NB4 (cell line): Measurements from ENCODE around the gene ZNF423.

ENCODE experiments used
- DNase-seq: peaks from one replicate; pipeline ENCODE4 v3.0.0; 2010; ENCODE audit warnings: low read depth
- H3K4me3 ChIP-seq: one replicate; pipeline ENCODE4 v1.5.1; 2011; ENCODE audit warnings: mild to moderate bottlenecking, low read depth, low read length, moderate library complexity
- MYC ChIP-seq: IDR thresholded peaks from 2 replicates; pipeline ENCODE4 v1.6.1; 2011; ENCODE audit warnings: low read depth, low read length
- POLR2A ChIP-seq: IDR thresholded peaks from 2 replicates; pipeline ENCODE4 v1.6.1; 2011; ENCODE audit warnings: mild to moderate bottlenecking; ENCODE audit not compliant: insufficient read length; ENCODE audit errors: extremely low read depth
- TF ChIP-seq, protein P1 (sequence below): IDR thresholded peaks from 2 replicates; pipeline ENCODE4 v1.6.1; 2011; ENCODE audit warnings: low read depth, low read length
- TF ChIP-seq, protein P2 (sequence below): IDR thresholded peaks from one replicate; pipeline ENCODE4 v1.5.1; 2012; ENCODE audit warnings: low read depth, low read length

Gene ZNF423

DNA sequence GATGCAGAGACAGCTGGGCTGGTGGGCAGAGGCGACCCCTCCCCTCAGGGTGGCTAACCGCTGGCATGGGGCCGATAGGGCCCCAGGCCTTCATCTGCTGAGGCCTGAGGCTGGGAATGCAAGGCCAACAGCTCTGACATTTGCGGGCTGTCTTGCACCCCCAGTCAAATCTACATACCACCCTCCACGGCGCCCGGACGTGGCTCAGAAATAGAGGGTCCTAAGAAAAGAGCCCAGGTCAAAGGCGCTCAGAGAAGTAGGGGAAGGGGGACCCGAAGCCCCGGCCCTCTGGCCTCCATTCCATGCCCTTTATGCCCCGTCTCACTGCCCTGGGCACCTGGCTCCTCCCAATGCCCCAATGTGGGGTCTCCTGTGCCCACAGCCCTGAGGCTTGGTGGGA lies 340.1 kb downstream of the ZNF423 start:
- H3K4me3 ChIP-seq = no peak overlapping the region
- TF ChIP-seq, protein P1, sequence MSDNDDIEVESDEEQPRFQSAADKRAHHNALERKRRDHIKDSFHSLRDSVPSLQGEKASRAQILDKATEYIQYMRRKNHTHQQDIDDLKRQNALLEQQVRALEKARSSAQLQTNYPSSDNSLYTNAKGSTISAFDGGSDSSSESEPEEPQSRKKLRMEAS = no peak
- TF ChIP-seq POLR2A (no peak), MYC (no peak)
- TF ChIP-seq, protein P2, sequence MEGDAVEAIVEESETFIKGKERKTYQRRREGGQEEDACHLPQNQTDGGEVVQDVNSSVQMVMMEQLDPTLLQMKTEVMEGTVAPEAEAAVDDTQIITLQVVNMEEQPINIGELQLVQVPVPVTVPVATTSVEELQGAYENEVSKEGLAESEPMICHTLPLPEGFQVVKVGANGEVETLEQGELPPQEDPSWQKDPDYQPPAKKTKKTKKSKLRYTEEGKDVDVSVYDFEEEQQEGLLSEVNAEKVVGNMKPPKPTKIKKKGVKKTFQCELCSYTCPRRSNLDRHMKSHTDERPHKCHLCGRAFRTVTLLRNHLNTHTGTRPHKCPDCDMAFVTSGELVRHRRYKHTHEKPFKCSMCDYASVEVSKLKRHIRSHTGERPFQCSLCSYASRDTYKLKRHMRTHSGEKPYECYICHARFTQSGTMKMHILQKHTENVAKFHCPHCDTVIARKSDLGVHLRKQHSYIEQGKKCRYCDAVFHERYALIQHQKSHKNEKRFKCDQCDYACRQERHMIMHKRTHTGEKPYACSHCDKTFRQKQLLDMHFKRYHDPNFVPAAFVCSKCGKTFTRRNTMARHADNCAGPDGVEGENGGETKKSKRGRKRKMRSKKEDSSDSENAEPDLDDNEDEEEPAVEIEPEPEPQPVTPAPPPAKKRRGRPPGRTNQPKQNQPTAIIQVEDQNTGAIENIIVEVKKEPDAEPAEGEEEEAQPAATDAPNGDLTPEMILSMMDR = no peak
- DNase-seq = no peak

- DNase-seq = no peak
- TF ChIP-seq, protein P2 = no peak
- TF ChIP-seq POLR2A = no peak
- H3K4me3 ChIP-seq = no peak overlapping the region
Measured at GRCh38 chr16:49515016-49515565, 340.8 kb downstream of the ZNF423 start.

GRCh38 chr16:49514073-49514980 lies 341.6 kb downstream of the ZNF423 start:
- no peak for TF ChIP-seq POLR2A
- no peak for TF ChIP-seq MYC
- TF ChIP-seq, protein P1 = no peak
- TF ChIP-seq, protein P2 = no peak
- H3K4me3 ChIP-seq = no peak overlapping the region
- no peak for DNase-seq

- DNase-seq = peak; percentile 64
- no peak overlapping the region for H3K4me3 ChIP-seq
- TF ChIP-seq MYC = no peak
- TF ChIP-seq, protein P2 = peak; percentile 27
Measured at GRCh38 chr16:49513040-49513439, 342.9 kb downstream of the ZNF423 start.

DNA sequence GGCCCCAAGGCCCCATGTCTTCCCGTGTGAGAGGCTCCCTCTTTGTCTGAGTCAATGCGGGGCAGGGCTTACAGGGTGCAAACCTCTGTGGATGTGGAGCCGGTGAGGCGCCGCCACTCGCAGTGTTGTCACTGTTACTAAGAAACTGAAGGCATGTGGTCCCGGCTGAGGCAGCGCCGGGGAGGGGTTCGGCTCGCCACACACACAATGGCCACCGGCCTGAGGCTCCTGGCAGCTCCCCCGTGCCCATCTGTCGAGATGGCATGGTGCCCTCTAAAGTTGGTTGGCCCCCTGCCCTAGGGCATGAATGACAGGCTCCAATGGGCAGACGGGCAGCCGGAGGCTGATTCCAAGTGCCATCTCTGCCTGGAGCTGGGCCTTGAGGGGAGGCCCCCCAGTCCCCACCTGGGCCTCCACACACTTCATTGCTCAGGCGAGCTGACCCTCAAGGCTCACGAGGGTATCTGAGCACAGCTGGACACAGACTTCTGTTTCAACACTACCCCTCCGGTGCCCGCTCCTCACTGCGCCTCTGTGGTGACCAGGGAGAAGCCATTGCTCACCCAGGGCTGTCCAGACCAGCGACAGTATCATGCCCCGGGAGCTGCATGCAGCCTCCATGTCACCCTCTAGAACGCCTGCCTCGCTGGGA lies 345.1 kb downstream of the ZNF423 start:
- no peak overlapping the region for H3K4me3 ChIP-seq
- no peak for DNase-seq
- TF ChIP-seq MYC (no peak), POLR2A (no peak)
- TF ChIP-seq, protein P1 = no peak
- TF ChIP-seq, protein P2 = no peak
